Prostate gland (tissue), 2 donors: ENCODE results near the gene ANKS3. TPM values are rescaled to one million over a fixed set of nuclear protein-coding genes. Genes with fewer than 3 reads are reported as not detected.

Experiments used
- DNase-seq: peaks from one replicate; pipeline ENCODE4 v3.0.0-alpha.2; 2019; ENCODE audit warnings: low spot score
- H3K27ac ChIP-seq, 2 donors: fragments of 200-600 bp; sonication (generic); 2 replicates each; pipeline ENCODE4 v1.5.1; 2017 to 2019
- H3K27me3 ChIP-seq: fragments of 200-600 bp; sonication (generic); replicated peaks from 2 replicates; pipeline ENCODE4 v1.5.1; 2019; ENCODE audit not compliant: insufficient read depth
- H3K36me3 ChIP-seq, 2 donors: fragments of 200-600 bp; sonication (generic); 1 replicate in 1 of 2; 2 replicates in 1 of 2; pipeline versions ENCODE4 v1.5.1 to v1.8.1; 2017 to 2019
- H3K4me1 ChIP-seq: fragments of 200-600 bp; sonication (generic); replicated peaks from 2 replicates; pipeline ENCODE4 v1.5.1; 2019
- H3K4me3 ChIP-seq, 2 donors: fragments of 200-600 bp; sonication (generic); 2 replicates each; pipeline ENCODE4 v1.5.1; 2017 to 2019
- H3K9me3 ChIP-seq: fragments of 200-600 bp; sonication (generic); 2 replicates; pipeline ENCODE4 v1.5.1; 2017
- POLR2A ChIP-seq: fragments of 450-650 bp; IDR thresholded peaks from one replicate; pipeline ENCODE4 v1.6.1; 2016; ENCODE audit warnings: antibody characterized with exemption, mild to moderate bottlenecking
- POLR2AphosphoS5 ChIP-seq: sonication (generic); formaldehyde crosslinking; IDR thresholded peaks from one replicate; pipeline ENCODE4 v1.6.1; 2017; ENCODE audit warnings: antibody characterized with exemption
- WGBS: methylation state at CpG from one replicate; pipeline ENCODE4 v1.1.5; 2018; 5-methylcytosine and 5-hydroxymethylcytosine counted together
- intact Hi-C: fragments of 100-400 bp; cut with DNase I; formaldehyde crosslinking; loops from one replicate; pipeline ENCODE4 v1.14.2; 2022
- total RNA-seq, 2 donors: library from RNA; depleted of rRNA; stranded (reverse); fragments of >200 nt; gene quantifications; one replicate each; pipeline ENCODE4 v1.1.0, GENCODE V29; 2016
- TF ChIP-seq, protein P1 (sequence below), 4 experiments: fragments of 200-600 bp in 2 of 4; fragments of 450-650 bp in 2 of 4; sonication (generic) in 2 of 4; IDR thresholded peaks; 1 replicate in 3 of 4; 2 replicates in 1 of 4; pipeline ENCODE4 v1.5.1; 2016 to 2019; ENCODE audit warnings: antibody characterized with exemption in 4 of 4, mild to moderate bottlenecking in 2 of 4, moderate library complexity in 2 of 4

The ANKS3 gene
- total RNA-seq, 2 donors from 2014 or later: 19.1 to 42.9 TPM

DNA sequence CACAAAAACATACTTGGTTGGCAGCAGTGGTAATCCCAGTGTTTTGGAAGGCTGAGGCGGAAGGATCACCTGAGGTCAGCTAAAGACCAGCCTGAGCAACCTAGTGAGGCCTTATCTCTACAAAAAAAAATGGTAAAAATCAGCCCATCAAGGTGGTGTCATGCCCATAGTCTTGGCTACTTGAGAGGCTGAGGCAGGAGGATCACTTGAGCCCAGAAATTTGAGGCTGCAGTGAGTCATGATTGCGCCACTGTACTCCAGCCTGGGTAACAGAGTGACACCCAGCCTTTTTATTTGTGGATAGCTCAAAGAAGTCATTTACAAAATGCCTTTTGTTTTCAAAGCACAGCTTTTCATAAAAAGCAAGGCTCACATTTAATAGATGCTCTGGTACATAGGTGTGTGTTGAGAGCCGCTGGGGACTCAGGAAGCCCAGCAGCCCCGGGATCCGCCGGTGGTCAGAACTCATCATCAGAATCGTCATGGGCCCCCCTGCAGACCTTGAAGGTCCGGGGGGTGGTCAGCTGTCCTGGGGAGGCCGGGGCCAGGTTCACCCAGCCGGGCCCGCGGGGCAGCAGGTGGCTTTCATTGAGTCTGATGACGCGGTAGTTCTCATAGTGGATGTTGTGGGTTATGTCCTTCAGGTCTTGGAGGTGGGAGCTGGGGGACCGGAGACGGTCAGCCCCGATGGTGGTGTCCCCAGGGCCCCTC lies 43.4 kb upstream of the ANKS3 start:
- H3K4me3 ChIP-seq: no peak overlapping the region
- DNase-seq: no peak
- no peaks in the 10 kb centered on the region for H3K9me3 ChIP-seq
- H3K36me3 ChIP-seq: no peaks in the 10 kb centered on the region
- intact Hi-C loops: no loop called here
- H3K27ac ChIP-seq: no peak overlapping the region
- no peaks in the 10 kb centered on the region for H3K27me3 ChIP-seq
- H3K4me1 ChIP-seq: no peaks in the 10 kb centered on the region
- 85% methylated on average over 13 of the region's 17 CpGs for WGBS
- TF ChIP-seq, protein P1, sequence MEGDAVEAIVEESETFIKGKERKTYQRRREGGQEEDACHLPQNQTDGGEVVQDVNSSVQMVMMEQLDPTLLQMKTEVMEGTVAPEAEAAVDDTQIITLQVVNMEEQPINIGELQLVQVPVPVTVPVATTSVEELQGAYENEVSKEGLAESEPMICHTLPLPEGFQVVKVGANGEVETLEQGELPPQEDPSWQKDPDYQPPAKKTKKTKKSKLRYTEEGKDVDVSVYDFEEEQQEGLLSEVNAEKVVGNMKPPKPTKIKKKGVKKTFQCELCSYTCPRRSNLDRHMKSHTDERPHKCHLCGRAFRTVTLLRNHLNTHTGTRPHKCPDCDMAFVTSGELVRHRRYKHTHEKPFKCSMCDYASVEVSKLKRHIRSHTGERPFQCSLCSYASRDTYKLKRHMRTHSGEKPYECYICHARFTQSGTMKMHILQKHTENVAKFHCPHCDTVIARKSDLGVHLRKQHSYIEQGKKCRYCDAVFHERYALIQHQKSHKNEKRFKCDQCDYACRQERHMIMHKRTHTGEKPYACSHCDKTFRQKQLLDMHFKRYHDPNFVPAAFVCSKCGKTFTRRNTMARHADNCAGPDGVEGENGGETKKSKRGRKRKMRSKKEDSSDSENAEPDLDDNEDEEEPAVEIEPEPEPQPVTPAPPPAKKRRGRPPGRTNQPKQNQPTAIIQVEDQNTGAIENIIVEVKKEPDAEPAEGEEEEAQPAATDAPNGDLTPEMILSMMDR (IDR thresholded peaks at IDR 0.05): no peak
- TF ChIP-seq POLR2AphosphoS5: no peak
- TF ChIP-seq POLR2A: no peak

DNA sequence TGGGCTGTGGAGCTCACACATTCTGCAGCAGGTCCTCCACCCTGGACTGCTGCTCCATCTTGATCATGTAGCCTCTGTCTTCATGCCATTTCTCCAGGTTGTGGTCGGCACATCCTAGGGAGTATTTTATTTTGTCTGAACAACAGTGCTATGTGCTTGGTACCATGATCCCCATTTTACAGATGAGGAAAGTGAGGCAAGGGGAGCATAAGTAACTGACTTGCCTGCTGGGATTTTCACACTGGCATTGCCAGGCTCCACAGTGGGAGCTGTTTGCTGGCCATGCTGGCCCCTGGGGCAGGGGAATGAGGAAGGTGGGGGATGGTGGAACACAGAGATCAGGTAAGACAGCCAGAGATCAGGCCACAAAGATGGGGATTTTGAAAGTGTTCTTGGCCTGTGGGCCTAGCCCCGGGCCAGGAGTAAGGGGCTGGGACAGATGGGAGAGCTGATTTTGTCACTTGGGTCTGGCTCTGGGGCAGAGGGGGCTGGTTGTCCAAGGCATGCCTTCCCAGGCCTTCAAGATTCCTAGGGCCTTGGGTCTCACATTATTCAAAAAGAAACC lies 42.2 kb upstream of the ANKS3 start:
- 94% methylated on average over 2 of the region's 2 CpGs for WGBS
- Histone ChIP-seq H3K27me3 (no peaks in the 10 kb centered on the region), H3K27ac (no peak overlapping the region), H3K4me3 (no peak overlapping the region), H3K36me3 (no peaks in the 10 kb centered on the region), H3K4me1 (no peaks in the 10 kb centered on the region), H3K9me3 (no peaks in the 10 kb centered on the region)
- no peak for DNase-seq
- TF ChIP-seq, protein P1 (IDR thresholded peaks at IDR 0.05): no peak
- TF ChIP-seq POLR2AphosphoS5: no peak
- no peak for TF ChIP-seq POLR2A
- intact Hi-C loops: no loop called here

DNA sequence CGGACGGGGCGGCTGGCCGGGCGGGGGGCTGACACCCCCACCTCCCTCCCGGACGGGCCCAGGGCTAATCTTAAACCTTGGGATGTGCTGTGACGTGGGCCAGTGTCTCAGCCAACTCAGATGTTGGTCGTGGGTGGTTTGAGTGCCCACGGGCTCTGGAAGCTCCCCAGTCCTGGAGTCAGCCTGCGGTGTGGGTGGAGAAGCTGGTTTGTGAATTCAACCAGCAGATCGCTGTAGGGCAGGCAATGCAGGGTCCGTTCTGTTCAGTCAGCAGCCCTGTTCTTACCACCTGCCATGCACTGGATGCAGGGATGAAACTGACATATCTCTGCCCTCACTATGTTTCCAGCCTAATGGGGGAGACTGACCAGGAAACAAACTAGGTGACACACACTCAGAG lies 40.9 kb upstream of the ANKS3 start:
- TF ChIP-seq POLR2A: no peak
- no peak for TF ChIP-seq POLR2AphosphoS5
- TF ChIP-seq, protein P1 (IDR thresholded peaks at IDR 0.05): no peak
- H3K36me3 ChIP-seq: no peaks in the 10 kb centered on the region
- no peaks in the 10 kb centered on the region for H3K4me1 ChIP-seq
- H3K4me3 ChIP-seq: no peak overlapping the region
- H3K27ac ChIP-seq: no peak overlapping the region
- no peaks in the 10 kb centered on the region for H3K9me3 ChIP-seq
- H3K27me3 ChIP-seq: no peaks in the 10 kb centered on the region
- DNase-seq: no peak
- 94% methylated on average over 8 of the region's 13 CpGs for WGBS
- intact Hi-C loops: no loop called here

DNA sequence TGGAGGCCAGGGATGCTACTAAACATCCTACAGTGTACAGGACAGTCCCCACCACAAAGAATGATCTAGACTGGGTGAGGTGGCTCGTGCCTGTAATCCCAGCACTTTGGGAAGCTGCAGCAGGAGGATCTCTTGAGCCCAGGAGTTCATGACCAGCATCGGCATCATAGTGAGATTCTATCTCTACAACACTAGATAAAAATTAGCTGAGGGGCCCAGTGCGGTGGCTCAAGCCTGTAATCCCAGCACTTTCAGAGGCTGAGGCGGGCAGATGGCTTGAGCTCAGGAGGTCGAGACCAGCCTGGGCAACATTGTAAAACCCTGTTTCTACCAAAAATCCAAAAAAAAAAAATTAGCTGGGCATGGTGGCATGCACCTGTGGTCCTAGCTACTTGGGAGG lies 38.3 kb upstream of the ANKS3 start:
- Histone ChIP-seq H3K36me3 (no peaks in the 10 kb centered on the region), H3K4me3 (no peak overlapping the region), H3K4me1 (peaks cover 5% of the 10 kb centered on the region), H3K9me3 (no peaks in the 10 kb centered on the region), H3K27me3 (no peaks in the 10 kb centered on the region), H3K27ac (no peak overlapping the region)
- WGBS: 77% methylated on average over 5 of the region's 5 CpGs
- TF ChIP-seq POLR2AphosphoS5 (no peak), POLR2A (no peak)
- TF ChIP-seq, protein P1 (IDR thresholded peaks at IDR 0.05): no peak
- intact Hi-C loops: no loop called here
- no peak for DNase-seq

DNA sequence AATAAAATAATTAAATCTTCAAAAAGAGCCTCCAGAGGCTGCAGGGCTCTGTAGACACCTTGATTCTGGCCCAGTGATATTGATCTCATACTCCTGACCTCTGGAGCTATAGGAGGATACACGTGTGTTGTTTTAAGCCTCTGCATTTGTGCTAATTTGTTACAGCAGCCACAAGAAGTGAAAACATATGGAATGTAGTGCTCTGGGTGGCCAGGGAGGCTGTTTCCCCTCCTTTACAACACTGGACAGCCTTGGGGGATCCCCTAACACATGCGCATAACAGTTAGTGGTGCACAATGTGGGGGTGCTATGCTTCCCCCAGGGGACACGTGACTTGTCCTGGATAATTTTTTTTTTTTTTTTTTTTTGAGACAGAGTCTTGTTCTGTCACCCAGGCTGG lies 37.6 kb upstream of the ANKS3 start:
- Histone ChIP-seq H3K27me3 (no peaks in the 10 kb centered on the region), H3K36me3 (no peaks in the 10 kb centered on the region), H3K27ac (no peak overlapping the region), H3K9me3 (no peaks in the 10 kb centered on the region), H3K4me1 (peaks cover 5% of the 10 kb centered on the region), H3K4me3 (no peak overlapping the region)
- WGBS: 60% methylated on average over 3 of the region's 3 CpGs
- no peak for DNase-seq
- TF ChIP-seq, protein P1 (IDR thresholded peaks at IDR 0.05): no peak
- intact Hi-C loops: no loop called here
